HPDE6-E6E7 (cell line): Measurements from ENCODE around the gene CORO7.
"Not testable (repeated sequence)": the region's sequence is repeated elsewhere in the genome, so short reads cannot be mapped to it uniquely, and the experiment has no call there.

Experiments
- DNase-seq: peaks from one replicate; pipeline ENCODE4 v3.0.0; 2011; ENCODE audit warnings: missing footprints; ENCODE audit errors: extremely low spot score

Gene CORO7

GRCh38 chr16:4402439-4403132, 13.8 kb downstream of the CORO7 start:
- peak; percentile 94 for DNase-seq

- DNase-seq, result no peak
Observed at GRCh38 chr16:4401510-4401909, 14.9 kb downstream of the CORO7 start.

- DNase-seq, result no peak
Observed at GRCh38 chr16:4401094-4401501, 15.3 kb downstream of the CORO7 start.

GRCh38 chr16:4399001-4399730, 17.2 kb downstream of the CORO7 start:
- no peak for DNase-seq

- no peak for DNase-seq
Observed at GRCh38 chr16:4395055-4395726, 21.2 kb downstream of the CORO7 start.

- not testable (repeated sequence) for DNase-seq
Observed at GRCh38 chr16:4393850-4394249, 22.5 kb downstream of the CORO7 start.

GRCh38 chr16:4393240-4393600, 23.2 kb downstream of the CORO7 start:
- peak; percentile 92 for DNase-seq

GRCh38 chr16:4392382-4393239, 23.8 kb downstream of the CORO7 start:
- peak; percentile 41 for DNase-seq

GRCh38 chr16:4391631-4392381, 24.6 kb downstream of the CORO7 start:
- no peak for DNase-seq

GRCh38 chr16:4390266-4391260, 25.8 kb downstream of the CORO7 start:
- DNase-seq, result no peak

- DNase-seq, result no peak
Observed at GRCh38 chr16:4389051-4389955, 27.1 kb downstream of the CORO7 start.

GRCh38 chr16:4388271-4389021, 27.9 kb downstream of the CORO7 start:
- DNase-seq, result no peak

- no peak for DNase-seq
Observed at GRCh38 chr16:4387781-4388180, 28.6 kb downstream of the CORO7 start.

GRCh38 chr16:4386951-4387565, 29.3 kb downstream of the CORO7 start:
- DNase-seq, result no peak

GRCh38 chr16:4386451-4386805, 30.0 kb downstream of the CORO7 start:
- DNase-seq, result no peak

- DNase-seq, result no peak
Observed at GRCh38 chr16:4385789-4386450, 30.5 kb downstream of the CORO7 start.
